ENCODE data around the gene SLC25A52. TPM values are rescaled to one million over a fixed set of nuclear protein-coding genes. Genes with fewer than 3 reads are reported as not detected.
A peak's percentile ranks its signal among the peaks of the same experiment; 100 is the strongest.
"Not testable (repeated sequence)": the region's sequence is repeated elsewhere in the genome, so short reads cannot be mapped to it uniquely, and the experiment has no call there.

SLC25A52 gene
- total RNA-seq, 1 donor from 2014 or later, result not detected

- DNase-seq, result no peak
Observed at GRCh38 chr18:31739651-31740050, 21.0 kb downstream of the SLC25A52 start.

- DNase-seq, result no peak
Observed at GRCh38 chr18:31738460-31739407, 21.9 kb downstream of the SLC25A52 start.

- no peak for DNase-seq
Observed at GRCh38 chr18:31736630-31737029, 24.1 kb downstream of the SLC25A52 start.

- no peak for DNase-seq
Observed at GRCh38 chr18:31731628-31732027, 29.1 kb downstream of the SLC25A52 start.

GRCh38 chr18:31729196-31729595 is 31.5 kb downstream of the SLC25A52 start:
- DNase-seq, result not testable (repeated sequence)

GRCh38 chr18:31723990-31724711 is 36.5 kb downstream of the SLC25A52 start:
- DNase-seq, result no peak

GRCh38 chr18:31723639-31723989 is 37.1 kb downstream of the SLC25A52 start:
- DNase-seq, result no peak

GRCh38 chr18:31722369-31722957 is 38.2 kb downstream of the SLC25A52 start:
- DNase-seq, result peak; percentile 88

GRCh38 chr18:31721601-31722000 is 39.1 kb downstream of the SLC25A52 start:
- no peak for DNase-seq

GRCh38 chr18:31720867-31721266 is 39.8 kb downstream of the SLC25A52 start:
- no peak for DNase-seq

- no peak for DNase-seq
Observed at GRCh38 chr18:31719363-31720006, 41.2 kb downstream of the SLC25A52 start.

GRCh38 chr18:31718386-31718785 is 42.3 kb downstream of the SLC25A52 start:
- DNase-seq, result no peak

- DNase-seq, result no peak
Observed at GRCh38 chr18:31716362-31716761, 44.3 kb downstream of the SLC25A52 start.

GRCh38 chr18:31711365-31712172 is 49.1 kb downstream of the SLC25A52 start:
- DNase-seq, result no peak

GRCh38 chr18:31710826-31711225 is 49.9 kb downstream of the SLC25A52 start:
- DNase-seq, result no peak

Other genes starting within 250 kb of the SLC25A52 start
- gene TTR, start 169.0 kb downstream of the SLC25A52 start, total RNA-seq, result not detected in 2 replicates
- 3.4 and 6.6 TPM in 2 replicates for gene B4GALT6, start 76.3 kb downstream of the SLC25A52 start, total RNA-seq
- gene TRAPPC8, start 182.2 kb upstream of the SLC25A52 start, total RNA-seq, result 62.8 and 79.9 TPM in 2 replicates